GM12874 (cell line): ENCODE results near the gene EOGT.

Experiments
- CTCF ChIP-seq: IDR thresholded peaks from 2 replicates; pipeline ENCODE4 v1.5.1; 2011; ENCODE audit warnings: low read depth, mild to moderate bottlenecking, control low read depth, low read length, moderate library complexity; ENCODE audit not compliant: insufficient read depth

Gene EOGT

DNA sequence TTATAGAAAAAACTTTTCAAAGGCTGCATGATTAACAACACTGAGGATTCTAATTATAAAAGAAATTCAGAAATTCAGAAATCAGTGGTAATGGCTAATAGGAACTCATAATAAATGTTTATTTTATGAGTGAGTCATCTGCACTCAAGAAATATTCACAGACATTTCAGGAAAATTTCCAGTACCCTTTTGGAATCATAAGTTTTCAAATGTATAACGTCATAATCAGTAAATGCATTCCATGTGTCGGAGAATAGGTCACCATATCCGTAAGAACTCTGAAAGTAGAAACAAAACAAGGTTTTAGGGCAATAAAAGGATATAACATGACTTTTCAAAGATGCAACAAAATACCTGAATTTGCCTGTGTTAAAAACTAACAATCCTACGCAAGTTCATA is 24.7 kb downstream of the EOGT start:
- TF ChIP-seq CTCF = no peak

DNA sequence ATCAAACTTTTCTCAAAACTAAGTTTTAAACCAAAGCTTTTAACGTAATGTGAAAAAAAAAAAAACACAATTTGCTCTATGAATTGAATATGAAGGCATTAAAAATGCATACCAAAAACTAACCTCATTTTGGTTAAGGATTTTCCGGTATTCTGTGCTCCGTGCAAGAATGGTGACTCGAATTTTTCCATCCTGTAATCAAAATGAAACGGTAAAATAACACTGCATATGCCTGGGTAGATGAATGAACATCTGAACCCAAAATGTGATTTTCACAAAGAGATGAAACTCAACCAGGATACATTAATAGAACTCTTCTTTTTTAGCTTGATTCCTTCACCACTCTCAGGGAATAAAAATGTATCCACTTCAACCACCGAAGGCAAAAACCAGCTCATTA is 26.2 kb downstream of the EOGT start:
- TF ChIP-seq CTCF = no peak

DNA sequence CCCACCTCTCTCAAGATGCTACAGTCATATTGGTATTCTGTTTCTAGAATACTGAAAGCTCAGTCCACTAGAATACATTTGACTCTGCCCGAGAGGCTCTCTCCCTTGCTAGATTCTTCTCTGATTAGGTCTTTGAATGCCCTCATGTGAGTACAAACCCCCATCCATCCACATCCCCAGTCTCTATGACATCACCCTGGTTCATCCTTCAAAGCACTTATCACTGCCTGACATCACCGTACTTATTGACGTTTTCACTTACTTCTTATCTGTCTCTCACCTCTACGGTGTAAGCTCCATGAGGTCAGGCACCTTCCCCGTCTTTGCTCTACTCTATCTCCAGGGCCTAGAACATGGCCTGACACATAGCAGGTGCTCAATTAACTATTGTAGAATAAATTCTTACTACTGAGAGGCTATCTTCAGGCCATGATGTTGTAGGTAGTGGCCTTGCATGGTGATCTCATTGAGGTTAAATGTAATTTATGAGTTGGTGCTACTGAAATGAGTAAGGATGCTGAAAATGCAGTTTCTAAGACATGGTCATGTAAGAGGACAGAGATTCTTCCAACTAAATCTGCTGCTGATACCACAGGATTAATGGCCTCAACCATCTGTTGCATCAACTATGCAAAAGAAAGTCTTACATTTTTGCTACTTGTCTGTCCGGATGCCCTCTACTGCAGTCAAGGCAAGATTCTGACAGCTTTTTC is 26.8 kb downstream of the EOGT start:
- no peak for TF ChIP-seq CTCF

DNA sequence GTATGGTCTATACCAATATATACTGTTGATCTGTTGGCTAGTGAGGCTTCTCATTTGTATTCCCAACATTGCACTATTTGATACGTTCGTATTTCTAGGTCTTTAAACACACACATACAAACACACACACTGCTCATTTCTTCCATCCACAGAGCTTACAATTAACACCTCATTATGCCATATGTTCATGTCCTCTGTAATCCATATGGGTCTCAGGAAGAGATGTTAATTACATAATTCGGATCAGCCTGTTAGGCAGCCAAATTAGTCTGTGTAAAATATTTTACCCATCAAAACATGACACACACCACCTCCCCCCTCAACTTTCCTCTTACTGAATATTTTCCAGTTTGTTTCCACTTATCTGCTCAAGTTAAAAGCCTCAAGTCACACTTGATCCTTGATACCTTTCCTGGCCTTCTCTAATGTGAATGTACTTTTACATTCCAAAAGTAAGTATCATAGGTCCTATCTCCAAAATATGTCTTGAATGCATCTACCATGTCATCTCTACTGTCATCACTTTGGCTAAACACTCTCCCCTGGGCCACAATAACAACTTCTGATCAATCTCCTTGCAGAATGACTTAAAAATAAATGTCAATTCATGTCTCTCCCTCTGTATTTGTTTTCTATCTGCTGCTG is 28.2 kb downstream of the EOGT start:
- TF ChIP-seq CTCF = no peak

- TF ChIP-seq CTCF = no peak
Measured at GRCh38 chr3:68984011-68984530, 29.4 kb downstream of the EOGT start.

DNA sequence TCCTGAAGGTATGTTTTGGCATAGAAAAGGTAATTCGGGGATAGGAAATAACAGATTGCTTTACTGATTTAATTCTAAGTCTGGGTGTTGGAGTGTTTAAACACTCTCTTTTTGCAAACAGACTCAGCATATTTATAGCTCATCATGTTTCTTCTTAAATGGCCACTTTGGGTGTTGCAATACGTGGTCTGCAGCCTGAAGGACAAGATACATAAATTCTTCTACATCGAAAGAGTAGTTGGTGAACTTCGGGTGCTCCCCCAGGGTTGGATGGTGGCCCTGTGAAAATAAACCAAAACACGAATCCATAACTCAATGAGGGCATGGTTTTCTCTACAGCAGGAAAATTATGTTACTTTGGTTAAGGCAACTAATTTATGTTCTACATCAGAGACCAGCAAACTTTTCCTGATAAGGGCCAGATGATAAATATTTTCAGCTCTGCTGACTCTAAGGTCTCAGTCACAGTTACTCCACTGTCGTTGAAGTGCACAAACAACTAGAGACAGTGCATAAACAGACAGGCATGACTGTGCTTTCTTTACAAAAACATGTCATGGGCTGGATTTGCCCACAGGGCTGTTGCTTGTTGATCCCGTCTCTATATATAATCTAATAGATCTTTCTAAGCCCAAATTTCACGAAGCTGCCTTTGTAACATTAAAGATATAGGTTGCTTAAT is 35.9 kb downstream of the EOGT start:
- no peak for TF ChIP-seq CTCF

DNA sequence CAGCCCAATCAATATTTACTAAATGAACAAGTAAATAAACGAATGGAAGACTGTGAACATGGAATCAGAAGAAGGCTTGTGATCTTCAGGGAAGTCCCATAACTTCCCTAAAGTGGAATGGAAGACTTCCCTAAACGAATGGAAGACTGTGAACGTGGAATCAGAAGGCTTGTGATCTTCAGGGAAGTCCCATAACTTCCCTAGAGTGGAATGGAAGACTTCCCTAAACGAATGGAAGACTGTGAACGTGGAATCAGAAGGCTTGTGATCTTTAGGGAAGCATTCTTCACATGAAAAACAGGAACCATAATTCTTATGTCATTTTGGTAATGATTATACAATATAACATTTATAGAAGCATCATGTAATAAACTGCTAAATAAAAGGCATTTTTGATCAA is 38.8 kb downstream of the EOGT start:
- no peak for TF ChIP-seq CTCF
